Measurements from ENCODE around the gene CRTC1. TPM values are rescaled to one million over a fixed set of nuclear protein-coding genes. Genes with fewer than 3 reads are reported as not detected.

CRTC1 gene
- total RNA-seq, 1 donor from 2014 or later = 14.6 TPM

GRCh38 chr19:18653853-18654252 lies 29.6 kb upstream of the CRTC1 start:
- Mint-ChIP-seq H3K4me1 (ENCODE audit: low read depth) (peaks cover 53% of the 10 kb centered on the region), H3K9me3 (ENCODE audit: low read depth) (no peaks in the 10 kb centered on the region)
- no peak for DNase-seq (ENCODE audit: low spot score)

DNA sequence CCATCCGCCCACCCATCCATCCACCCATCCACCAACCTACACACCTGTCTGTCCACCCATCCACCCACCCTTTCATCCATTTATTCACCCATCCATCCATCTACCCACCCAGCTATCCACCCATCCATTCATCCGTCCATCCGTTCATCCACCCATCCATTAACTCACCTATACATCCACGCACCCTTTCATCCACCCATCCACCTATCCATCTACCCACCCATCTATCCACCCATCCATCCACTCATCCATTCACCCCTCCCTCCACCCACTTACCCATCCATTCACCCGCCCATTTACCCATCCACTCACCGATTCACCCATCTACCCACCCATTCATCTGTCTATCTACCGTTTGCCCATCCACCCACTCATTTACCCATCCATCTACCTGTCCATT lies 29.0 kb upstream of the CRTC1 start:
- DNase-seq (ENCODE audit: low spot score) = no peak
- Mint-ChIP-seq H3K27ac (ENCODE audit: unreplicated experiment) (no peak overlapping the region), H3K9me3 (ENCODE audit: low read depth) (no peaks in the 10 kb centered on the region), H3K27me3 (ENCODE audit: low read depth) (no peaks in the 10 kb centered on the region), H3K36me3 (ENCODE audit: low read depth) (no peaks in the 10 kb centered on the region), H3K4me1 (ENCODE audit: low read depth) (peaks cover 53% of the 10 kb centered on the region), H3K4me3 (ENCODE audit: unreplicated experiment) (no peak overlapping the region)
- TF ChIP-seq CTCF (IDR thresholded peaks at IDR 0.05) = no peak

More at GRCh38 chr19:18653853-18654252, 29.6 kb upstream of the CRTC1 start:
- Mint-ChIP-seq H3K27me3 (ENCODE audit: low read depth) (no peaks in the 10 kb centered on the region), H3K36me3 (ENCODE audit: low read depth) (no peaks in the 10 kb centered on the region), H3K4me3 (ENCODE audit: unreplicated experiment) (no peak overlapping the region), H3K27ac (ENCODE audit: unreplicated experiment) (no peak overlapping the region)
- TF ChIP-seq CTCF (IDR thresholded peaks at IDR 0.05) = no peak

DNA sequence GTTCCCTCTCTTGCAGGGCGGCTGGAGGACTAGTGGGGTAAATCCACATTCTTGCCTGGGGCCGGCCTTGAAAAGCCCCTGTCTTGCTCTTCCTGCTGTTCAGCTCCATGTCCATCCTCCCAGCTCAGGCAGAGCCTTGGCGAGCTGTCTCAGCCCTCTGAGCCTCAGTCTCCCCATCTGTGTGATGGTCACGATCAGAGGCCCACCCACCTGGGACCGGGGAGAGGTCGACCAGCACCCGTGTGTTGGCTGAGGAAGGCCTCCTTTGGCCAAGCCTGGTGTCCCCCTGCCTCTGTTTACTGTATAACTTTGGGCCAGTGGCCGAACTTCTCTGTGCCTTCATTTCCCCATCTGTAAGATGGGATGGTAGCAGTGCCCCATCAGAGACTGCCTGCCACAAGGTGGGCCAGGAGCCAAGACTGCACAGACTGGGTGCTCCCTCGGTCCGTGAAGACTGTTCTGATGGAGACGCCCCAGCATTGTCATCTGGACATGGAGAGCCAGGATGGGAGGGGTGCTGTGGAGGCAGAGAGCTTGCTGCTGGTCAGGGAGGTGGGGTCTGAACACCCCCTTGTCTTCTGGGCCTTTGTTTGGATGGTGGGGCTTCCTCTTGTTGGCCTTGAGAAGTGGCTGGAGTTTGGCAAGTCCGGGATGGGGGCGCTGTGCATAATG lies 28.2 kb upstream of the CRTC1 start:
- H3K4me3 Mint-ChIP-seq (ENCODE audit: unreplicated experiment) = no peak overlapping the region
- no peaks in the 10 kb centered on the region for H3K27me3 Mint-ChIP-seq (ENCODE audit: low read depth)
- H3K4me1 Mint-ChIP-seq (ENCODE audit: low read depth) = peaks cover 52% of the 10 kb centered on the region
- no peak for DNase-seq (ENCODE audit: low spot score)
- H3K36me3 Mint-ChIP-seq (ENCODE audit: low read depth) = no peaks in the 10 kb centered on the region
- H3K9me3 Mint-ChIP-seq (ENCODE audit: low read depth) = no peaks in the 10 kb centered on the region
- TF ChIP-seq CTCF (IDR thresholded peaks at IDR 0.05) = no peak
- no peak overlapping the region for H3K27ac Mint-ChIP-seq (ENCODE audit: unreplicated experiment)

DNA sequence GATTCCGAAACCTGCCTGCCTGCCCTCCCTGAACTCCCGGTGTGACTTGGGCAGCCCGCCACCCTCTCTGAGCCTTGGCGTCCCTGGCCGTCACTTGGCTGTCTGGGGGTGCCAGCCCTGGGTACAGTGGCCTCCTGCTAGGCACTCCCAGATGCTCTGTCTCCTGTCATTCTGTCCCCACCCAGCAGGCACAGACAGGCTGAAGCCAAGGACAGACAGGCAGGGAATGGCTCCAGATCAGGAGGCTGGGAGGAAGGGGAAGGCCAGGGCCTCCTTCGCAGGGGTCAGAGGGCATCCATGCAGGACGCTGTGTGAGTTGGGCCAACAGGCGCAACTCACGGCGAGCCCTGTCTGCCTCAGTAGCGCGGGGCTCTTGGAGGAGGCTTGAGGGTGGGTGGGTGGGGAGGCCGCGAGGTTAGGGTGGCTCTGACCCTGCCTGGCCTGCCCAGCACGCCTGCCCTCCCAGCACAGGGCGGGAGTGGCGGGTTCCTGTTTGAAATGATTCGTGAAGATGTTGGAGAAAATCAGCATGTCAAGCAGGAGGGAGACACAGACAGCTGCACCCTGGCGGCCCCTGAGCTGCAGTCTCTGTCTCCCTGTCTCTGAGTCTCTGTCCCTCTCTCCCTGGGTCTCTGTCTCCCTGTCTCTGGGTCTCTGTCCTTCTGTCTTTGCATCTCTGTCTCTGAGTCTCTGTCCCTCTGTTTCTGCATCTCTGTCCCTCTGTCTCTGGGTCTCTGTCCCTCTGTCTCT lies 27.0 kb upstream of the CRTC1 start:
- peaks cover 53% of the 10 kb centered on the region for H3K4me1 Mint-ChIP-seq (ENCODE audit: low read depth)
- H3K27ac Mint-ChIP-seq (ENCODE audit: unreplicated experiment) = peak overlapping the region; percentile 68
- no peaks in the 10 kb centered on the region for H3K36me3 Mint-ChIP-seq (ENCODE audit: low read depth)
- no peak for TF ChIP-seq CTCF (IDR thresholded peaks at IDR 0.05)
- no peaks in the 10 kb centered on the region for H3K27me3 Mint-ChIP-seq (ENCODE audit: low read depth)
- H3K9me3 Mint-ChIP-seq (ENCODE audit: low read depth) = no peaks in the 10 kb centered on the region
- no peak overlapping the region for H3K4me3 Mint-ChIP-seq (ENCODE audit: unreplicated experiment)
- DNase-seq (ENCODE audit: low spot score) = no peak

DNA sequence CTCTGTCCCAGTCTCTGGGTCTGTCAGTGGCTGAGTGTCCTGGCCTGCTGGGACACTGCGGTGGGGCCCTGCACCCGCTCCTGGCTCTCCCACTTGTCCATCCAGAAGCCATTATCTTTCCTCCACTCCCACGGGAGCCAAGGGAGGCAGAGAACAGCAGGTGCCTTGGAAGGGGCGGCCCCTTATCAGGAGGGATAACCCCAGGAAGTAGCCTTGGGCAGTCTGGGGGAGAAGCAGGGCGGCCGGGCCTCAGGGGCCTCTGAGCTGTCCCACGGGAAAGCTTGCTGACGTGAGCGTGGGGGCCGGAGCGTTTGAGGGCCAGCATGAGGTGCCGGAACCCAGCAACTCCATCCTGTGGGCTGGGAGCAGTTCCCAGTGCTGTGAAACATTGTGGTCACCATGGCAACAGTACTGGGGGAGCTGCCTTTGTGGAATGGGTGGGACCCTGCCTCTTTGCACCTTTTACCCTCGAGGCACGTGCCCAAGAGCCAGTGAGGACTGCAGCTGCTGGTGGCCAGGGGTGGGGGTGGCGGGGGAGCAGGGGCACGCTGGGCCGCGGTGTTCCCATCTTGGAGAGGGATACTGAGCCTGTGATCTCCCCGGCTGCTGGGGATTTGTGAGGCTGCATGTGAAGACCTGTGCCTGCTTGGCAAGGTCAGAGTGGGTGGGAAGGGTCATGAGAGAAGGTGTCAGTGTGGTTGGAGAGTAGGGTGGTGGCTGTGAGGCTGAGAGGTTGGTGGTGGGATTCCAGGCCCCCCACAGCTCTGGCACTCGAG lies 25.7 kb upstream of the CRTC1 start:
- no peaks in the 10 kb centered on the region for H3K9me3 Mint-ChIP-seq (ENCODE audit: low read depth)
- peak overlapping the region; percentile 79 for H3K27ac Mint-ChIP-seq (ENCODE audit: unreplicated experiment)
- no peaks in the 10 kb centered on the region for H3K36me3 Mint-ChIP-seq (ENCODE audit: low read depth)

More for the DNA sequence above, 25.7 kb upstream of the CRTC1 start:
- Mint-ChIP-seq H3K27me3 (ENCODE audit: low read depth) (no peaks in the 10 kb centered on the region), H3K4me3 (ENCODE audit: unreplicated experiment) (no peak overlapping the region), H3K4me1 (ENCODE audit: low read depth) (peaks cover 57% of the 10 kb centered on the region)
- no peak for DNase-seq (ENCODE audit: low spot score)
- TF ChIP-seq CTCF (IDR thresholded peaks at IDR 0.05) = no peak
